ENCODE data around the gene PPP1R9A.

DNA sequence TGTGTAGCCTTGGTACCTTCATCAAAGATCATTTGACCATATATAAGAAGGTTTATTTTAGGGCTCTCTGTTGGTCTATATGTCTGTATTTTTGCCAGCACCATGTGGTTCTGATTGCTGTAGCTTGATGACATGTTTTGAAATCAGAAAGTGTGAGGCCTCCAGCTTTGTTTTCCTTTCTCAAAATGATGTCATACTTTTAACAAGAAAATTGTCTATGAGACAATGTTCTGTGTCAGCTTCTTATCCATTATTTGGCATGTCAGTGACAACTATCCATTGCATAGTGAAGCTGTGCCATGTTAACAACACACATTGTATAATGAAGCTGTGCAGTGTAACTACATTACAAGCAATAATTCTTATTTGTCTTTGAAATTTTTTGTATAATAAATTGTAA is 9.1 kb upstream of the PPP1R9A start:
- TF ChIP-seq CTCF (IDR thresholded peaks at IDR 0.05) (no peak), ZFX (IDR thresholded peaks at IDR 0.05; ENCODE audit: borderline replicate concordance) (no peak)
